Nephron progenitor cell (in vitro differentiated cells): Measurements from ENCODE around the gene RRAS2.

Experiments used
- DNase-seq: peaks from one replicate; pipeline ENCODE4 v3.0.0; 2021
- H3K27ac Mint-ChIP-seq: 2 replicates; pipeline ENCODE4 v1.8.0; 2021; ENCODE audit warnings: mild to moderate bottlenecking, moderate library complexity, mixed read lengths
- H3K27me3 Mint-ChIP-seq: 2 replicates; pipeline ENCODE4 v1.8.0; 2021; ENCODE audit warnings: mild to moderate bottlenecking, low read depth, mixed read lengths; ENCODE audit not compliant: poor library complexity
- H3K36me3 Mint-ChIP-seq: 2 replicates; pipeline ENCODE4 v1.8.0; 2021; ENCODE audit warnings: low read depth, mixed read lengths
- H3K4me1 Mint-ChIP-seq: 2 replicates; pipeline ENCODE4 v1.8.0; 2021; ENCODE audit warnings: mixed read lengths
- H3K4me3 Mint-ChIP-seq: 2 replicates; pipeline ENCODE4 v1.8.0; 2021; ENCODE audit warnings: mild to moderate bottlenecking, moderate library complexity, mixed read lengths
- H3K9me3 Mint-ChIP-seq: 2 replicates; pipeline ENCODE4 v1.8.0; 2021; ENCODE audit warnings: mild to moderate bottlenecking, moderate library complexity, mixed read lengths
- TF ChIP-seq, protein P1 (sequence below): fragments of 200-600 bp; sonication (generic); IDR thresholded peaks from 2 replicates; pipeline ENCODE4 v1.5.0; 2021; ENCODE audit warnings: antibody characterized with exemption

The RRAS2 gene

DNA sequence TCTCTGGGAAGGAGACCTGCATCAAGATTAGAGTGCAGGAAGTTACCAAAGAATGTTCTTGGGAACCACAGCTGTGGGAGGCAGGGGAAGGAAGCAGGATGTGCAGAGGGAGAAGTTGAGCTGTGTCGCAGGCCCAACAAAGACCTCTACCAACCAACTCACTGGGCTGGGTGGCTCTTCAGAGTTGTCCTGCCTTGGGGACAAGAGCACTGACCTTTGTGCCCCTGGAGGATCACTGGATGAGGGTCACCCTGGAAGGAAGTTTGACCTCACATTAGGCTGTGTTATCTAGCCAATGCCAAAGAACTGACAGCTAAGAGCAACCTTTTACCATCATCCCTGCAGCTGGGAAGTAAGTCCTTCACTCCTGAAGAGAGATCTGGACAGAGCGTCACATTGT lies 130.6 kb downstream of the RRAS2 start:
- H3K4me1 Mint-ChIP-seq: no peaks in the 10 kb centered on the region
- TF ChIP-seq, protein P1, sequence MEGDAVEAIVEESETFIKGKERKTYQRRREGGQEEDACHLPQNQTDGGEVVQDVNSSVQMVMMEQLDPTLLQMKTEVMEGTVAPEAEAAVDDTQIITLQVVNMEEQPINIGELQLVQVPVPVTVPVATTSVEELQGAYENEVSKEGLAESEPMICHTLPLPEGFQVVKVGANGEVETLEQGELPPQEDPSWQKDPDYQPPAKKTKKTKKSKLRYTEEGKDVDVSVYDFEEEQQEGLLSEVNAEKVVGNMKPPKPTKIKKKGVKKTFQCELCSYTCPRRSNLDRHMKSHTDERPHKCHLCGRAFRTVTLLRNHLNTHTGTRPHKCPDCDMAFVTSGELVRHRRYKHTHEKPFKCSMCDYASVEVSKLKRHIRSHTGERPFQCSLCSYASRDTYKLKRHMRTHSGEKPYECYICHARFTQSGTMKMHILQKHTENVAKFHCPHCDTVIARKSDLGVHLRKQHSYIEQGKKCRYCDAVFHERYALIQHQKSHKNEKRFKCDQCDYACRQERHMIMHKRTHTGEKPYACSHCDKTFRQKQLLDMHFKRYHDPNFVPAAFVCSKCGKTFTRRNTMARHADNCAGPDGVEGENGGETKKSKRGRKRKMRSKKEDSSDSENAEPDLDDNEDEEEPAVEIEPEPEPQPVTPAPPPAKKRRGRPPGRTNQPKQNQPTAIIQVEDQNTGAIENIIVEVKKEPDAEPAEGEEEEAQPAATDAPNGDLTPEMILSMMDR: no peak
- H3K4me3 Mint-ChIP-seq: no peak overlapping the region
- H3K36me3 Mint-ChIP-seq: peaks cover 13% of the 10 kb centered on the region
- H3K27ac Mint-ChIP-seq: no peak overlapping the region
- H3K9me3 Mint-ChIP-seq: peaks cover 10% of the 10 kb centered on the region
- peaks cover 37% of the 10 kb centered on the region for H3K27me3 Mint-ChIP-seq
- no peak for DNase-seq
